IMR-90 (cell line): ENCODE measurements around the gene IFNE. TPM values are rescaled to one million over a fixed set of nuclear protein-coding genes. Genes with fewer than 3 reads are reported as not detected.

Experiments
- ATAC-seq: fragments of 200-7000 bp; cut with Tn5 transposase; 2 replicates; pipeline ENCODE4 v1.9.1; 2020; ENCODE audit warnings: low read depth, mild to moderate bottlenecking, moderate library complexity
- BruUV-seq: library from RNA; stranded (reverse); fragments of 400-500 nt; replicated peaks from 2 replicates; lab custom pipeline; 2021; lab: Mats Ljungman, UMichigan
- CTCF ChIA-PET: fragments of 300-600 bp; formaldehyde crosslinking; extraction: SDS; loops from one replicate; lab custom pipeline; 2021; ENCODE audit warnings: antibody characterized with exemption; lab: Yijun Ruan, JAX
- POLR2A ChIA-PET: fragments of 300-600 bp; sonication (Branson Sonifier 250); formaldehyde crosslinking; loops from one replicate; lab custom pipeline; 2022; ENCODE audit warnings: antibody characterized with exemption; ENCODE audit not compliant: unreplicated experiment; lab: Charles Lee
- DNase-seq: peaks from one replicate; pipeline ENCODE4 v3.0.0; 2013
- H2AFZ ChIP-seq: replicated peaks from 2 replicates; pipeline ENCODE3; 2013; ENCODE audit warnings: low read length, mild to moderate bottlenecking; ENCODE audit not compliant: poor library complexity
- H2AK5ac ChIP-seq: 2 replicates; pipeline ENCODE4 v1.6.1; 2013; ENCODE audit warnings: low read depth, low read length, inconsistent platforms
- H2AK9ac ChIP-seq: replicated peaks from 2 replicates; pipeline ENCODE3; 2013; ENCODE audit warnings: mild to moderate bottlenecking, low read depth, low read length, moderate library complexity; ENCODE audit not compliant: poor library complexity
- H2BK120ac ChIP-seq: 2 replicates; pipeline ENCODE4 v1.6.1; 2013; ENCODE audit warnings: low read depth, low read length, inconsistent platforms
- H2BK15ac ChIP-seq: 3 replicates; pipeline ENCODE4 v1.6.1; 2013; ENCODE audit warnings: low read depth, low read length, inconsistent platforms
- H2BK20ac ChIP-seq: 2 replicates; pipeline ENCODE4 v1.6.1; 2013; ENCODE audit warnings: low read depth, mild to moderate bottlenecking, inconsistent platforms, low read length, moderate library complexity
- H2BK5ac ChIP-seq: 2 replicates; pipeline ENCODE4 v1.6.1; 2013; ENCODE audit warnings: mild to moderate bottlenecking, low read depth, low read length, inconsistent platforms; ENCODE audit not compliant: poor library complexity, severe bottlenecking
- H3K14ac ChIP-seq: replicated peaks from 2 replicates; pipeline ENCODE4 v1.6.1; 2013; ENCODE audit warnings: low read depth, low read length, inconsistent platforms
- H3K18ac ChIP-seq: 2 replicates; pipeline ENCODE4 v1.6.1; 2013; ENCODE audit warnings: low read depth, low read length, control low read depth
- H3K23ac ChIP-seq: 2 replicates; pipeline ENCODE4 v1.6.1; 2013; ENCODE audit warnings: low read depth, low read length, inconsistent platforms
- H3K27ac ChIP-seq: 2 replicates; pipeline ENCODE4 v1.5.1; 2013; ENCODE audit warnings: mild to moderate bottlenecking, control low read depth, low read length; ENCODE audit not compliant: insufficient read depth
- H3K27me3 ChIP-seq: 2 replicates; pipeline ENCODE4 v1.6.1; 2013; ENCODE audit warnings: low read length; ENCODE audit not compliant: control insufficient read depth, insufficient read depth
- H3K36me3 ChIP-seq: 2 replicates; pipeline ENCODE4 v1.6.1; 2013; ENCODE audit warnings: low read length, mixed read lengths; ENCODE audit not compliant: control insufficient read depth, insufficient read depth
- H3K4ac ChIP-seq: 2 replicates; pipeline ENCODE4 v1.6.1; 2013; ENCODE audit warnings: low read depth, low read length, inconsistent platforms
- H3K4me1 ChIP-seq: 2 replicates; pipeline ENCODE4 v1.6.1; 2013; ENCODE audit warnings: low read length, mixed read lengths; ENCODE audit not compliant: control insufficient read depth, insufficient read depth
- H3K4me2 ChIP-seq: 2 replicates; pipeline ENCODE4 v1.6.1; 2013; ENCODE audit warnings: low read depth, mild to moderate bottlenecking, control low read depth, low read length, moderate library complexity
- H3K4me3 ChIP-seq: 2 replicates; pipeline ENCODE4 v1.5.1; 2013; ENCODE audit warnings: low read depth, mild to moderate bottlenecking, control low read depth, low read length, moderate library complexity; ENCODE audit not compliant: insufficient read depth
- H3K56ac ChIP-seq: 2 replicates; pipeline ENCODE4 v1.6.1; 2013; ENCODE audit warnings: low read length, inconsistent platforms; ENCODE audit not compliant: insufficient read depth; ENCODE audit errors: extremely low read depth
- H3K79me1 ChIP-seq, 2 experiments: 2 replicates each; pipeline ENCODE4 v1.6.1; 2013; ENCODE audit warnings: low read length in 2 of 2, inconsistent platforms in 1 of 2, low read depth in 1 of 2
- H3K9ac ChIP-seq: 2 replicates; pipeline ENCODE4 v1.6.1; 2013; ENCODE audit warnings: low read depth, low read length, control low read depth
- H3K9me1 ChIP-seq: 2 replicates; pipeline ENCODE4 v1.6.1; 2013; ENCODE audit warnings: low read length, inconsistent platforms; ENCODE audit not compliant: insufficient read depth
- H3K9me3 ChIP-seq: 2 replicates; pipeline ENCODE4 v1.6.1; 2013; ENCODE audit warnings: low read length; ENCODE audit not compliant: control insufficient read depth, insufficient read depth
- H4K20me1 ChIP-seq: 2 replicates; pipeline ENCODE4 v1.6.1; 2013; ENCODE audit warnings: low read length, inconsistent platforms; ENCODE audit not compliant: insufficient read depth
- H4K5ac ChIP-seq: 2 replicates; pipeline ENCODE4 v1.6.1; 2013; ENCODE audit warnings: mild to moderate bottlenecking, low read depth, low read length, control low read depth
- H4K8ac ChIP-seq, 2 experiments: 2 replicates each; pipeline ENCODE4 v1.6.1; 2013; ENCODE audit warnings: low read depth in 2 of 2, low read length in 2 of 2, control low read depth in 1 of 2, inconsistent platforms in 1 of 2
- H4K91ac ChIP-seq: 2 replicates; pipeline ENCODE4 v1.6.1; 2013; ENCODE audit warnings: low read depth, low read length, inconsistent platforms; ENCODE audit not compliant: insufficient read depth
- BHLHE40 ChIP-seq: fragments of 150-350 bp; IDR thresholded peaks from 2 replicates; pipeline ENCODE4 v1.6.1; 2016; ENCODE audit warnings: mild to moderate bottlenecking, low read depth, low read length
- CEBPB ChIP-seq: IDR thresholded peaks from 2 replicates; pipeline ENCODE4 v1.6.1; 2012; ENCODE audit warnings: low read depth, low read length, improper control_type of control experiment
- CHD1 ChIP-seq: IDR thresholded peaks from 2 replicates; pipeline ENCODE4 v1.6.1; 2012; ENCODE audit warnings: low read depth, low read length, improper control_type of control experiment
- FOS ChIP-seq: fragments of 150-350 bp; IDR thresholded peaks from 2 replicates; pipeline ENCODE4 v1.6.1; 2016; ENCODE audit warnings: low read depth, low read length
- MAFK ChIP-seq: IDR thresholded peaks from 2 replicates; pipeline ENCODE4 v1.6.1; 2012; ENCODE audit warnings: low read depth, low read length, improper control_type of control experiment
- MAZ ChIP-seq: IDR thresholded peaks from 2 replicates; pipeline ENCODE4 v1.6.1; 2012; ENCODE audit warnings: low read depth, mild to moderate bottlenecking, low read length, improper control_type of control experiment, moderate library complexity, borderline replicate concordance
- MXI1 ChIP-seq: IDR thresholded peaks from 2 replicates; pipeline ENCODE4 v1.6.1; 2012; ENCODE audit warnings: low read depth, mild to moderate bottlenecking, low read length, moderate library complexity, borderline replicate concordance
- NFE2L2 ChIP-seq: fragments of 150-350 bp; IDR thresholded peaks from 2 replicates; pipeline ENCODE4 v1.6.1; 2016; ENCODE audit warnings: low read depth, mild to moderate bottlenecking, low read length
- POLR2A ChIP-seq: IDR thresholded peaks from 2 replicates; pipeline ENCODE4 v1.6.1; 2012; ENCODE audit warnings: mild to moderate bottlenecking, low read depth, low read length
- RCOR1 ChIP-seq: IDR thresholded peaks from 2 replicates; pipeline ENCODE4 v1.6.1; 2012; ENCODE audit warnings: mild to moderate bottlenecking, low read length, improper control_type of control experiment; ENCODE audit not compliant: insufficient replicate concordance
- RFX5 ChIP-seq: IDR thresholded peaks from 2 replicates; pipeline ENCODE4 v1.8.0; 2012; ENCODE audit warnings: low read depth, mild to moderate bottlenecking, low read length, moderate library complexity
- SMC3 ChIP-seq: fragments of 150-350 bp; IDR thresholded peaks from 2 replicates; pipeline ENCODE4 v1.6.1; 2016; ENCODE audit warnings: low read depth, mild to moderate bottlenecking, antibody characterized with exemption, low read length, moderate library complexity
- WGBS, 2 experiments: methylation state at CpG; one replicate each; pipeline versions ENCODE4 v1.1.5 to v1.1.7; 2013; ENCODE audit warnings: missing lambda C conversion rate in 2 of 2; ENCODE audit not compliant: insufficient read length in 1 of 2; ENCODE audit errors: extremely low coverage in 2 of 2; 5-methylcytosine and 5-hydroxymethylcytosine counted together
- dilution Hi-C: fragments of 300-500 bp; cut with HindIII; formaldehyde crosslinking; loops from one replicate; pipeline ENCODE4 v1.14.3; 2018; ENCODE audit warnings: low sequenced_read_pairs; ENCODE audit not compliant: unreplicated experiment
- in situ Hi-C: fragments of 300-500 bp; cut with MboI; formaldehyde crosslinking; loops from 3 replicates; pipeline ENCODE4 v1.14.3; 2019; ENCODE audit warnings: low sequenced_read_pairs, inconsistent platforms, mixed read lengths
- intact Hi-C: fragments of 100-400 bp; cut with micrococcal nuclease; formaldehyde crosslinking; loops from 2 replicates; pipeline ENCODE4 v1.10.0; 2022
- polyA plus RNA-seq, 3 experiments: library from polyadenylated mRNA; depleted of rRNA; stranded (reverse); fragments of >200 nt; gene quantifications; 2 replicates each; pipeline ENCODE4 v1.2.3, GENCODE V29; 2012; ENCODE audit warnings: low replicate concordance in 1 of 3
- total RNA-seq: library from RNA; depleted of rRNA; stranded (reverse); fragments of >200 nt; gene quantifications from 2 replicates; pipeline ENCODE4 v1.2.3, GENCODE V29; 2012
- TF ChIP-seq, protein P1 (sequence below): conservative IDR thresholded peaks from 2 replicates; pipeline ENCODE4 v1.5.1; 2012; ENCODE audit warnings: mild to moderate bottlenecking, low read depth, low read length, improper control_type of control experiment
- TF ChIP-seq, protein P2 (sequence below): fragments of 150-350 bp; IDR thresholded peaks from 2 replicates; pipeline ENCODE4 v1.6.1; 2016; ENCODE audit warnings: low read depth, mild to moderate bottlenecking, low read length, moderate library complexity, borderline replicate concordance

Gene IFNE
- total and polyA plus RNA-seq, 2 of the 4 experiments (the other 2 are of a cell fraction) = 1.4 to 1.8 TPM

DNA sequence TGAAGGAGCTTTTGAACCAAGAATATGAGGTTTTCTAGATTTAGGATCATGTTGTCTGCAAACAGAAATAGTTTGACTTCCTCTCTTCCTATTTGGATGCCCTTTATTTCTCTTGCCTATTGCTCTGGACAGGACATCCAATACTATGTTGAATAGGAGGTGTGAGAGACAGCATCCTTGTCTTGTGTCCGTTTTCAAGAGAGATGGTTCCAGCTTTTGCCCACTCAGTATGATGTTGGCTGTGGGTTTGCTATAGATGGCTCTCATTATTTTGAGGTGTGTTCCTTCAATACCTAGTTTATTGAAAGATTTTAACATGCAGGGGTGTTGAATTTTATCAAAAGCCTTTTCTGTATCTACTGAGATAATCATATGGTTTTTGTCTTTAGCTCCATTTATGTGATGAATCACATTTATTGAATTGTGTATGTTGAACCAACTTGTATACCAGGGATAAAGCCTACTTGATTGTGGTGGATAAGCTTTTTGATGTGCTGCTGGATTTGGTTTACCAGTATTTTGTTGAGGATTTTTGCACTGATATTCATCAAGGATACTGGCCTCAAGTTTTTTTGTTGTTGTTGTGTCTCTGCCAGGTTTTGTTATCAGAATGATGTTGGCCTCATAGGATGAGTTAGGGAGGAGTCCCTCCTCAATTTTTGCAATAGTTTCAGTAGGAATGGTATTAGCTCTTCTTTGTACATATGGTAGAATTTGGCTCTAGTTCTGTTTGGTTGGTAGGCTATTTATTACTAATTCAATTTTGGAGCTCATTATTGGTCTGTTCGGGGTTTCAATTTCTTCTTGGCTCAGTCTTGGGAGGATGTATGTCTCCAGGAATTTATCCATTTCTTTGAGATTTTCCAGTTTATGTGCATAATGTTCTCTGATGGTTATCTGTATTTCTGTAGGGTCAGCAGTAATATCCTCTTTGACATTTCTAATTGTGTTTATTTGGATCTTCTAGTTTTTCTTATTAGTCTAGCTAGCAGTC is 41.2 kb upstream of the IFNE start (continued):
- TF ChIP-seq FOS (no peak), NFE2L2 (no peak)

- Histone ChIP-seq H2BK5ac (no peak overlapping the region), H2BK120ac (no peak overlapping the region), H3K36me3 (peaks cover 6% of the 10 kb centered on the region; the same call in 1 of the 2 replicates), H2AK9ac (no peak overlapping the region), H4K20me1 (no peaks in the 10 kb centered on the region), H4K8ac (no peak overlapping the region), H3K9ac (no peak overlapping the region), H3K14ac (no peak overlapping the region), H3K27me3 (no peaks in the 10 kb centered on the region), H3K4me2 (no peak overlapping the region), H2BK15ac (no peak overlapping the region), H2AK5ac (no peak overlapping the region), H3K9me1 (no peaks in the 10 kb centered on the region), H2AFZ (no peak overlapping the region), H3K56ac (no peak overlapping the region), H3K18ac (no peak overlapping the region), H4K5ac (no peak overlapping the region), H3K79me1 (peaks cover 21 to 41% of the 10 kb centered on the region in 2 experiments; a peak in 3 of 4 replicates), H3K4ac (no peak overlapping the region), H4K91ac (no peak overlapping the region), H3K4me1 (no peaks in the 10 kb centered on the region), H3K4me3 (no peak overlapping the region), H3K27ac (no peak overlapping the region), H3K23ac (no peak overlapping the region), H3K9me3 (no peaks in the 10 kb centered on the region), H2BK20ac (no peak overlapping the region)
- POLR2A ChIA-PET = no interaction called here
- DNase-seq (no peak), ATAC-seq (no peak)
- BruUV-seq = no TSS peak
- no CpG with 5 or more reads among the region's 4 CpGs for WGBS, 2 experiments
- CTCF ChIA-PET = interaction anchor here (0.6 to 1.0 kb wide), 2 partner anchors 13 to 375 kb away, joined by 3 to 4 read pairs; no protein-coding TSS in a partner anchor
- intact Hi-C loops (no loop called here), in situ Hi-C loops (no loop called here), dilution Hi-C loops (no loop called here)
- TF ChIP-seq CHD1 (no peak), SMC3 (no peak), POLR2A (no peak), MXI1 (no peak), CEBPB (no peak), RCOR1 (no peak), FOS (no peak), RFX5 (no peak), MAFK (no peak), BHLHE40 (no peak), MAZ (no peak)
- TF ChIP-seq, protein P1, sequence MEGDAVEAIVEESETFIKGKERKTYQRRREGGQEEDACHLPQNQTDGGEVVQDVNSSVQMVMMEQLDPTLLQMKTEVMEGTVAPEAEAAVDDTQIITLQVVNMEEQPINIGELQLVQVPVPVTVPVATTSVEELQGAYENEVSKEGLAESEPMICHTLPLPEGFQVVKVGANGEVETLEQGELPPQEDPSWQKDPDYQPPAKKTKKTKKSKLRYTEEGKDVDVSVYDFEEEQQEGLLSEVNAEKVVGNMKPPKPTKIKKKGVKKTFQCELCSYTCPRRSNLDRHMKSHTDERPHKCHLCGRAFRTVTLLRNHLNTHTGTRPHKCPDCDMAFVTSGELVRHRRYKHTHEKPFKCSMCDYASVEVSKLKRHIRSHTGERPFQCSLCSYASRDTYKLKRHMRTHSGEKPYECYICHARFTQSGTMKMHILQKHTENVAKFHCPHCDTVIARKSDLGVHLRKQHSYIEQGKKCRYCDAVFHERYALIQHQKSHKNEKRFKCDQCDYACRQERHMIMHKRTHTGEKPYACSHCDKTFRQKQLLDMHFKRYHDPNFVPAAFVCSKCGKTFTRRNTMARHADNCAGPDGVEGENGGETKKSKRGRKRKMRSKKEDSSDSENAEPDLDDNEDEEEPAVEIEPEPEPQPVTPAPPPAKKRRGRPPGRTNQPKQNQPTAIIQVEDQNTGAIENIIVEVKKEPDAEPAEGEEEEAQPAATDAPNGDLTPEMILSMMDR = no peak
- TF ChIP-seq, protein P2, sequence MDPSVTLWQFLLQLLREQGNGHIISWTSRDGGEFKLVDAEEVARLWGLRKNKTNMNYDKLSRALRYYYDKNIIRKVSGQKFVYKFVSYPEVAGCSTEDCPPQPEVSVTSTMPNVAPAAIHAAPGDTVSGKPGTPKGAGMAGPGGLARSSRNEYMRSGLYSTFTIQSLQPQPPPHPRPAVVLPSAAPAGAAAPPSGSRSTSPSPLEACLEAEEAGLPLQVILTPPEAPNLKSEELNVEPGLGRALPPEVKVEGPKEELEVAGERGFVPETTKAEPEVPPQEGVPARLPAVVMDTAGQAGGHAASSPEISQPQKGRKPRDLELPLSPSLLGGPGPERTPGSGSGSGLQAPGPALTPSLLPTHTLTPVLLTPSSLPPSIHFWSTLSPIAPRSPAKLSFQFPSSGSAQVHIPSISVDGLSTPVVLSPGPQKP = no peak
These were observed 40.2 kb upstream of the IFNE start for GRCh38 chr9:21522348-21522747.
